Measurements from ENCODE around the gene CDH15.

CDH15 gene

DNA sequence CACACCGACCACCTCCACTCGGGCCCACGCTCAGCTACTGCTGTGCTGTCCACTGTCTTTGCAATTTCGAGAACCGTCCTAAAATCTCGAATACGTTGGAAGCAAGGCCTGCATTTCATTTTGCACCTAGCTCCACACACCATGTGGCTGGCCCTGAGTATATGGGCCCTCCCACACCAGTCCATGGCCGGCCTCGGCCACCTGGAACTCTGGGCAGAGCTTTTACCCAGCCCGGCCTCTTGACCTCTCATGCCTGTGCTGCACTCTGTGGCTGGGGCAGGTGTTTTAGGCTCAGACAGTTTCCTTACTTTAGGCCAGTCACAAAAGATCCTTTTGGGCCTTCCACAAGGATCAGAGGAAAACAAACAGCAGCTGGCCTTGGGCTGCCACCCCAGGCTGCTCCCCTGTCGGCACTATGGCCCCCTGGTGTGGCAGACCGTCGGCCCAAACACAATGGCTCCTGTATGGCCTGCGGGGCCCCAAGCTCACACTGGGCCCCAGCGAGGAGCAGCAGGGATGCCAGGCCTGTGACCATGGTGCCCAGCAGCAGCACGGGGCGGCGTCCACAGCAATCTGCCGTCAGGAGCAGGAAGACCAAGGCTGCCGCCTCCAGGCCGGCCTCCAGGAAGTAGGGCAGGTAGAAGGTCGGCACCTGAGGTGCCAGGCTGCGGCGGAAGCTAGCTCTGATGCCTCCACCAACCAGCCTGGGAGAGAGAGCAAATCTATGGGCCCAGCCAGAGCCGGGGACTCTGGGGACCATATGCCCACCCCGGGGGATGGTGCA, 26.3 kb downstream of the CDH15 start:
- CTCF ChIA-PET, result interaction anchor here (0.6 kb wide), 4 partner anchors 31 to 491 kb away, joined by 3 read pairs; no protein-coding TSS in a partner anchor
- no peak overlapping the region for H3K27ac ChIP-seq (ENCODE audit: extremely low read depth, low read depth, low read length)
- no peak overlapping the region for H3K4me3 ChIP-seq (ENCODE audit: low read depth, low read length)
- no peaks in the 10 kb centered on the region for H3K4me1 ChIP-seq (ENCODE audit: control insufficient read depth, insufficient read depth, low read length)
- H3K36me3 ChIP-seq (ENCODE audit: control insufficient read depth in 2 of 2, insufficient read depth in 1 of 2, low read length in 2 of 2), result no peaks in the 10 kb centered on the region
- TF ChIP-seq GLIS2 (tag by site-specific recombination; IDR thresholded peaks at IDR 0.05) (0 out of 2 replicates have a peak, but pooled peaks have one; percentile 16), ZNF544 (tag by site-specific recombination; IDR thresholded peaks at IDR 0.05) (no peak), TRIM28 (IDR thresholded peaks at IDR 0.05; ENCODE audit: borderline replicate concordance, low read length) (no peak), ZNF223 (tag by site-specific recombination; IDR thresholded peaks at IDR 0.05) (no peak), ZNF660 (tag by site-specific recombination; IDR thresholded peaks at IDR 0.05) (no peak), ZEB2 (tag by site-specific recombination; IDR thresholded peaks at IDR 0.05) (no peak), SP2 (tag by site-specific recombination; IDR thresholded peaks at IDR 0.05) (no peak), ZNF792 (tag by site-specific recombination; IDR thresholded peaks at IDR 0.05) (no peak), ZNF837 (tag by site-specific recombination; IDR thresholded peaks at IDR 0.05) (no peak), ZFP69B (tag by site-specific recombination; IDR thresholded peaks at IDR 0.05) (no peak), ZNF221 (tag by site-specific recombination; IDR thresholded peaks at IDR 0.05; ENCODE audit: borderline replicate concordance) (no peak), ZFHX2 (tag by site-specific recombination; conservative IDR thresholded peaks at IDR 0.05) (no peak), KLF9 (tag by site-specific recombination; IDR thresholded peaks at IDR 0.05; ENCODE audit: low read depth) (no peak), ZIC2 (tag by site-specific recombination; IDR thresholded peaks at IDR 0.05) (peak; percentile 87), ZNF423 (tag by site-specific recombination; IDR thresholded peaks at IDR 0.05) (no peak)
- no peaks in the 10 kb centered on the region for H3K9me3 ChIP-seq (ENCODE audit: control insufficient read depth, insufficient read depth, low read depth, low read length)
- POLR2A ChIA-PET, result interaction anchor here (0.6 to 0.9 kb wide), 2 partner anchors 298 to 340 kb away, joined by 3 to 5 read pairs; no protein-coding TSS in a partner anchor

DNA sequence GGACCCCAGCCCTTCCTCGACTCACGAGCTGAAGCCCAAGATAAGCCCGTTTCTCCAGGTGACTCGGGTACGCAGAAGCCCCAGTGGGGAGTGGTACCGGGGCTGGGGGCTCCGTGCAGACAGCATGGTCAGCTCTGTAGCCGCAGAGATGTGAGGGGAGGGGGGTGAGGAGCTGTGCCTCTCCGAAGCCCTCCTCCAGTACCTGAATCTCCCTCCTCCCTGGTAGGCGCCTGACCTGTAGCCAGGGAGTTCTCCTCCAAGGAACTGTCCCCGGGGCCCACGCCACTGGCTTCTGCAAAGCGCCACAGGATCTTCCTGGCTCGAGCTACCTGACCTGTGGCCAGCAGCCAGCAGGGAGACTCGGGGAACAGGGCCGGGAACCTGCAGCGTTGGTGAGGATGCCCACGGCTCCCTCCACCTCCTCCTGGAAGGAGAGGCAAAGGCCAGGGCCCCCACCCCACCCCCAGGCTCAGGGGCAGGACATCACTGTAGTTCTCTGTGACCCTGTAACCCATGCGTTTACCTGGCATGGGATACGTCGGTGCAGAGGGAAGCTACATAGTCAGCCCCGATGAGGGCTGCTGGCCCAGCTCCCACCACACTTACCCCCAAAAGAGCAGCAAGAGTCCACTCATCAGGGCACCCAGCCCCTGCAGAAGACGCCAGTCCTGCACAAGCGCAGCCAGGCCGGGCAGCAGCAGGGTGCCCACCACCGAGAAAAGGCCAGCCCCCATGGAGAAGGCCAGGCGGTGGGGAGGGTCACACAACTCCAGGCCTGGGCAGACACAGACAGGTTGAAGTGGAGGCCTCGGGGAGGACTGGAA, 27.1 kb downstream of the CDH15 start:
- TF ChIP-seq ZBTB10 (tag by site-specific recombination; IDR thresholded peaks at IDR 0.05) (no peak), ZNF48 (tag by site-specific recombination; IDR thresholded peaks at IDR 0.05) (no peak), ZBTB6 (tag by site-specific recombination; IDR thresholded peaks at IDR 0.05) (no peak), ZNF114 (tag by site-specific recombination; IDR thresholded peaks at IDR 0.05) (no peak), ZNF701 (tag by site-specific recombination; IDR thresholded peaks at IDR 0.05) (no peak), SP7 (tag by site-specific recombination; IDR thresholded peaks at IDR 0.05) (no peak), ZIC2 (tag by site-specific recombination; IDR thresholded peaks at IDR 0.05) (no peak), KLF10 (tag by site-specific recombination; IDR thresholded peaks at IDR 0.05) (no peak), ZSCAN16 (tag by site-specific recombination; IDR thresholded peaks at IDR 0.05) (no peak), EGR2 (tag by site-specific recombination; IDR thresholded peaks at IDR 0.05; ENCODE audit: low read depth) (no peak), ZNF426 (tag by site-specific recombination; IDR thresholded peaks at IDR 0.05) (no peak), GLI4 (tag by site-specific recombination; IDR thresholded peaks at IDR 0.05) (no peak)
- H3K4me1 ChIP-seq (ENCODE audit: control insufficient read depth, insufficient read depth, low read length), result no peaks in the 10 kb centered on the region
- no peaks in the 10 kb centered on the region for H3K36me3 ChIP-seq (ENCODE audit: control insufficient read depth in 2 of 2, insufficient read depth in 1 of 2, low read length in 2 of 2)
- ChIA-PET CTCF (interaction anchor here (0.6 kb wide), 1 partner anchor 490 kb away, joined by 3 read pairs; no protein-coding TSS in a partner anchor), POLR2A (interaction anchor here (0.6 to 0.9 kb wide), 2 partner anchors 297 to 341 kb away, joined by 3 to 5 read pairs; no protein-coding TSS in a partner anchor)
- no peak overlapping the region for H3K4me3 ChIP-seq (ENCODE audit: low read depth, low read length)
- H3K9me3 ChIP-seq (ENCODE audit: control insufficient read depth, insufficient read depth, low read depth, low read length), result no peaks in the 10 kb centered on the region
- H3K27ac ChIP-seq (ENCODE audit: extremely low read depth, low read depth, low read length), result no peak overlapping the region
